ENCODE data around the gene SUPT4H1.
A peak's percentile ranks its signal among the peaks of the same experiment; 100 is the strongest.
"Not testable (repeated sequence)": the region's sequence is repeated elsewhere in the genome, so short reads cannot be mapped to it uniquely, and the experiment has no call there.

Gene SUPT4H1

DNA sequence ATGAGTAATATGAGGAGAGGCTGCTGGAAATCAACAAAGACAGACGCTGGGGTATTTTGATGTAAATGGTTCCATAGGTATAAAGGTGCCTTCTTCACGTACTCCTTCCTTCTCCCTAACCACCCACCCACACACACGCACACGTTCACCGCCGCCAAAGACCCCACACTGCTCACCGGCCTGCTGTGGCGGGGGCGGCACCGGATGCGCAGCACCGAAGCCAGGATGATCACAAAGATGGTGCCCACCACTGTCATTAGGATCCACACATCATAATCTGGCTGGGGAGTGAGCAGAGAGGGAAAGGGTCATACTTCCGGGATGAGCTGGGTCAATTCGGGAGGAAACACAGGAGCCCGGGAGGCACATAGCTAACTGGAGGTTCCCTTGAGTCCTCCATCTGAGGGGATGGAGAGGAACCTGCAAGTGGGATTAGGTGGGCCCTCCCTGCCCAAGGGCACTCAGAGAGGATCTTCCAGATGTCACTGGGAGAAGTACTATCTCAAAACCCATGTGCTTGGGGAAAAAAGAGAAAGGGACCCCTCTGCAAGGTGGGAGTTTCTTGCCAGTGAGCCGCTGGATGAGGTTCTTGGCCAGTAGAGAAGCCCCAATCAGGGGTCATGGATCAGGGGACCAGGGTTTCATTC, 10.5 kb upstream of the SUPT4H1 start:
- DNase-seq = no peak

DNA sequence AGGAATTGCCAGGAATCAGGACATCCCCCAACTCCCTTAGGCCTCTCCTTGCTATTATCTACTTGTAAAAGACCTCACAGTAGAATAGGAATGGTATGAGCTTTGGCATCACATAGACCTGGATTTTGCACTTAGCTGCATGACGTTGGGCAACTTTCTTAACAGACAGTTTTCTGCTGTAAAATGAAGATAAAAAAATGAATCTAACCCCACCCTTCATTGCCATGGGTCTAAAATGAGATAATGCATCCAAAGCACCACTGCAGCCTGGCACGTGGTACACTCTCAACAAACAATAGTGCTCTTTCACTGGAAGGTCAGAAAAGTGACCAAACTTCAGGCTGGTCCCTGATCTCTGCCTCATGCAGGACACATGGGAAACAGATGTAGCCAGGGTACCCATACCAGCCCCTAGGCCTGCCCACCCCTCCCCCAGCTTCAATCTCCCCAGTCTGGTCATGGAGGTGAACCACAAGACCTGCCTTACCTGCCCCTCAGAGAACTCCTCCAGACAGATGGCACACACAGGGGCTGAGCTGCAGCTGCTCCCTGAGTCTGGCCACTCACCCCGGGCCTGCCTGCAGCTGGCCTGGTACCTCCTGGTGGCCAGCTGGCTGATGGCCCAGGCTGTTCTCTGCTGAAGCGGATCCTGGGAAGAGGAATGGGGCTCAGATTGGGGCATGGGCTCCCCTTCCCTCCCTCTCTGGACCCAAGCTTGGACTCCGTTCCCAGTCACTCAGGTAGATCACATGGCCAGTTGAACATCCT, 8.5 kb upstream of the SUPT4H1 start:
- DNase-seq = no peak

DNA sequence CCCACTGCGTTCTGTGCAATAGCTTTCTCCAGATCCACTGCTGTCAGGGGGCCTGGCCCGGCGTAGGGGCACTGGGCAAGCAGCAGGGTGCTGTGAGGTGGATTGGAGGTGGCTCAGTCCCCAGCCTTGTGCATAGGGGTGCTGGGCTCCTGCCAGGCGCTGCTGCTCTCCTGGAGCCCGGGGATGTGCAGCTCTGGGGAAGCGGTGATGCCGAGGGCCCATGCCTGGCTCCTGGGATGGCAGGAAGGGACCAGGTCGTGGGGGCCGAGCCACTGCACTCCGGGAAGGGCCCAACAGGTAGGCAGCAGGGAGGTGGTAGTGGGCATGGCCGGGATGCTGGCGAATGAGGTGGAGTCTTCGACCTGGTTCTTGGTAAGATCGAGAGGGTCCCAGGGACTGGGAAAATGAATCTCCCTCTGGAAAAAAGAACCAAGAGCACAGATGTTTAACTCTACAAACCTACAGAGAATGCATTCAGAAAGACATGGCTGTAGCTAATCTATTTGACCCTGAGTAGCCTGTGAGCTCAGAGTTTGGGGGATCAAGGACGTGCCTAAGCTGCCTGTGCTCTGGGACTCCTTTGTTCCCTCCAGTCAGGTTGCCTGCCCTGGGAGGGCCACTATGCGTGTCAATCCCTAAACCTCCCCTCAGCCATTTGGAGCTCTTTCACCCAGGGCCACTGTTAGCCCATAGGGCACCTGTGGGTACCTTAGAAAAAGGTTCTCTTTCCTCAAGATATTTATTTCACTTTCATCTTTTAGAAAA, 6.6 kb upstream of the SUPT4H1 start:
- no peak for DNase-seq

DNA sequence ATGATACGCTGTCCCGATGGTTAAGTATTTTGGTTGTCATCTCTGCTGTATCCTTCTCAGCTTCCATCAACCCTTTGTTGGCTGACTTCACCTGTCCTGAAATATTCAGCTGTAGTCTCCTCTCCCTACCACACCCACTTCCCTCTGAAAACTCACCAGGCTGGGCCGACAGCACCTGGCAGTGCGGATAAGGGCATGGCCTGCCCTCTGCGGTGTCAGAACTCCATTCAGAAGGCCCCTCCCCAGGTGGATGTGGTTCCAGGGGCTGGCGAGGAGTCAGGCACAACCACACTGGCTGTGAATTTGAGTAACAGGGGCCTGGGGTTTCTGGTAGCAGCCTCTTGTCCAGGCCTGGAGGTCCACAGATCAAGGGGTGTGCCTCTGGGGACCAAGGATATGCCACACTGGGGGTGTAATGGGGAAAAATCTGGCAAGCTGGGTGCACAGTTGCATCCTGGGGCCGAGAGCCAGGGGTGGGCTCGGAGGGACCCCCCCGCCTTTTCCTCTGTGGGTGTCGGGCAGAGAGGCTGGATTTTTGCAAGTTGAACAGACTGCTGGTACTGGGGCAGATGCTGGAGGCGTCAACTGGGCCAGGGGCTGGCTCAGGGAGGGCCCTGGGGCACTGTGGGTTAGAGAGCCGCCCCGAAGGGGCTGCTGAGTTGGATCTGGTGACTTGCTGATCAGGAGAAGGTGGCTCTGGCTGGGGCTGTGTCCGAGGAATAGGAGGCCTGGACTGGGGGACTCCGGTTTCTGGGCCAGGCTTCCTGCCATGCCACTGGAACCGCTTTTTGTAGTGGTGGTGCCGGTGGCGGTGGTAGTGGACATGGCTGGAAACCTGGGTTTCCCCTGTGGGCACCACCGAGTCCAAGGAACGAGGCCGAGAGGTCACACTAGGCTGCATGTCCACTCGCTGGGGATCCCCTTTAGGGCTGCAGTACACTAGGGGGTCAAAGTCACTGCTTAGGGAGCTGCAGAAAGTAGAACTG, 5.6 kb upstream of the SUPT4H1 start:
- DNase-seq = no peak

DNA sequence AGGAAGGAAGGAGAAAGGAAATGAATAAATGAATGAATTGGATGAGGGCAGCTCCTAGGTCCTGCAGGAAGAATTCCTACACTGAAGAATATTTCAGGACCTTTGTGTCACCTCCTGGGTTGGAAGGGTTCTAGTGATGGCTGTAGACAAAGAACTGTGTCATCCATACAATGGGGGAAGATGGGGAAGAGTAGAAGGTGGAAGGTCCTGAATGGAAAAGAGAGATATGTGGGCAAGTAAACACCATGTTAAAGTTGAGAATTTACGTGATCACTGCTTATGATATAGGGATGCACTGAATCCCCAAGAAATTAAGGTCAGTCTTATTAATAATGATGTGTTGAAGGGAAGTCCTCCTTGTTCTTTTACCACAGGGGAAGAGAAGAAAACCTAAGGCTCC, 4.2 kb upstream of the SUPT4H1 start:
- DNase-seq = no peak

DNA sequence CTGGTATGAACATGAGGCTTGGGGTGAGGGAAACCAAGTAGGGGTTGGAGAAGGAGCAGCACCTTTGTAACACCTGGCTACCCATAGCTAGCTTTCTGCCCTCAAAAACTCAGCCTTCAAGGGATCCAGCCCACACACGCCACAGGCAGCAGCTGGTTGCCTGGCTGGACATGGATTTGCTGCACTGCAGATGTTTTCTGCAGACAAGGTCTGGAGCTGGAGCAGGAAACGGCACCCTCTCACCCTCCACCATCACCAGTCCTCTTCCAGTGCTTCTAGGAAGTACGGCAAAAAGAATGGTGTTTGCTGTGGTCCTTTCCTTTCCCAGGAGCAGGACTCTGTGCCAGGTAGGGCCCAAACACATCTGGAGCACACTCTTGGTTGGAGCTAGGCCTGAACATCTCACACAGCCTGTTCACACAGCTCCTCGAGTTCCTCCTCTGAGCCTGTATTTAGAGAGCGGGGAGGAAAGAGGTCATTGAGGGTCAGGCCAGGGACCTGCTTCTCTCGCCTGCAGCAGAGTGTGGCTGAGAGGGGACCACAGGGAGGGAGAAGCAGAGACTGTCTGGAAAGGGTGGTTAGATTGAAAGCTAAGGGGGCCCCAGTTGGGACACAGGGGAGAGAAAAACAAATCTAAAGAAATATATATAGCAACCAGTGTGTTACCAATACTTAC, 2.7 kb upstream of the SUPT4H1 start:
- no peak for DNase-seq

DNA sequence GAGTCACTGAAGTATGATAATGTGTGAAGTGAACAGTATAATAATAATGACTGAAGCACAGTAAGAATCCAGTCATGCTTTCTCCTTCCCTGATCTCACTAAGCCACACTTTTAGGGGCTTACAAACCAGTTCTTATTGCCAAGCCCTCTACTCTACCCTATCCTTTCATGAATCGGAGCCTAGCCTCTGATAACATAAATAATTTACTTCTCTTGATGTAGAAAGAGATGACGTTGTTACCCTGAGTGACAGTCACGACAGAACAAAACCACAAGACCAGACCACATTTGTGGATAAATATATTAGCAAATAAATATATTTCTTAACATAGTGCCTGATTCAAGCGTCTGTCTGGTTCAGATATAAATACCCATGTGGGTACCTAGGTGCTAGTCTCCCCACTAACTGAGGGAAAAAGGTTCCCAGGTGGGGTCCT, 1.4 kb upstream of the SUPT4H1 start:
- no peak for DNase-seq

- peak in 1 of 2 experiments; percentile 25 for DNase-seq
These were observed 791 bp upstream of the SUPT4H1 start for GRCh38 chr17:58352596-58353388.

GRCh38 chr17:58351182-58351581, 819 bp downstream of the SUPT4H1 start:
- no peak for DNase-seq

- no peak for DNase-seq
These were observed 4.0 kb downstream of the SUPT4H1 start for GRCh38 chr17:58348038-58348437.

DNA sequence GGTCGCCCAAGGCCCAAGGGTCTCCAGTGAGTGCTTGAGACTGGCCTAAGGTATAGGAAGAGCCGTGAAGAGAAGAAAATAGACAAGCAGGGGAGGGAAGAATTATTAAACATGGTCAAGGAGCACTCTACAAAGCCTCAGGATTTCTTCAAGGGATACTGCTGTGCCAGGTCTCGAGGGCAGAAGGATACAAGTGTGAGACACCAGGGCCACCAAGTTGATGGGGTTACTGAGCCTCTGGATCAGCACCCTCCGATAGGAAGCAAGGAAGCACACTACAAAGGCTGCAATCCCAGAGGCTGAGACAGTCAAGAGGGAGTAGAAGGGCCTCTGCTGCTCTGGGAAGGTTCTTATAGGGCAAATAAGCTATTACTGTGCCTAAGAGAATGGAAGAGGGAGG, 6.5 kb downstream of the SUPT4H1 start:
- no peak for DNase-seq

DNA sequence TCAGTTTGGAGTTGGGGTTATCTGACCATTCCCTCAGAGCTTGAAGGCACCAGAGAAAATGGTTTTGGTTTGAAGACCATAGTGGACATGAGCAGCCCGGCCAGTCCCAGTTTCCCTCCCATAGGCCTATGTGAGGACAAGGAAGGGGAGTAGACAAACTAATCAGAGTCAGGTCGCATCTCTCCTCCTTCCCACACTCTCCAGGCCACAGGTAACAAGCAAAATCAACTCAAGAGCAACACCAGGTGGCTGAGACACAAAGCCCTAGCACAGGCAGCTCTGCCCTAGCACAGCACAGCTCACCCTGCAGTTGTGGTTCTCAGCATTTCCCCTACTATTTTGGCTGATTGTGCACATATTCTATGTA, 7.2 kb downstream of the SUPT4H1 start:
- no peak for DNase-seq

DNA sequence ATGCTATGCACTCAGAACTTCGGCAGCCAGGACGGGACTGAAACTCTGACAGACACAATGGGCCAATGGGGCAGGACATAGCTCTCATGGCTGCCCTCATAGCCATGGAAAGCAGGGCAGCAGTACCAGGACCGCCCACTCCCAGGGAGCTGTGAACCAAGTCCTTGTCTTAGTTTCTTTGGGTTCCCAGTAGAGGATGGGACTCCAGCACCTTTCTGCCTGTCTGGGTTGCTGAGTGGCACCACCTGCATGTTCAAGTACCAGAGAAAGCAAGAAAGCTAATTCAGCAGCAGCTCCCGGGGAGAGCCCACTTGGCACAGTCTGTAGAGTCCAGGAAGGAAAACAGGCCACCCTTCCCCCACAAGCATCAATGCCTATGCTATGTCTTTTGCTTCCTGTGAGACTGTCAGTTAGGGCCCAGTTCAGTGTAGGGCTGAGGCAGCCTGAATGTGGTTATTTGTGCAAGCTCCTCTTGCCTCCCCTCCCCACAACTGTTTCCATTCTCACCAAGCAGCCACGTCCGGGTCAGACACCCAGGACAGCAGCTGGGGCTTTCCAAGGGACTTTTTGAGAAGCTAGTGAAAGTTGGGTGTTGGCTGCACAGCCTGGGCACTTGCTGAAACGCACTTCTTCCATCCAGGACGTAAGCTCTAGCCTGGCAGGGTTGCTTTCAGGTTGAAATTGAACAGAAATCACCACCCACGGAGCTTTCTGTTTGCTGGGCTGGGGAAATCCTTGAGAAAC, 7.8 kb downstream of the SUPT4H1 start:
- no peak for DNase-seq

DNA sequence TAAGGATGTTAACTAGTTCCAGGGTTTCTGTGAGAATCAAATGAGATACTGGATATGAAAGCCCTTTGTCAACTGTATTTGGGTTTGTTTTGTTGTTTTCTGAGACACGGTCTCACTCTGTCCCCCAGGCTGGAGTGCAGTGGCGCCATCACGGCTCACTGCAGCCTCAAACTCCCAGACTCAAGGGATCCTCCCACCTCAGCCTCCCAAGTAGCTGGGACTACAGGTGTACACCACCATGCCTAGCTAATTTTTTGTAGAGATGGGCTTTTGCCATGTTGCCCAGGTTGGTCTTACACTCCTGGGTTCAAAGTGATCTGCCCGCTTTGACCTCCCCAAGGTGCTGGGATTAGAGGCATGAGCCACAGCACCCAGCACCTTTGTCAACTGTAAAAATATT, 8.9 kb downstream of the SUPT4H1 start:
- DNase-seq = no peak

DNA sequence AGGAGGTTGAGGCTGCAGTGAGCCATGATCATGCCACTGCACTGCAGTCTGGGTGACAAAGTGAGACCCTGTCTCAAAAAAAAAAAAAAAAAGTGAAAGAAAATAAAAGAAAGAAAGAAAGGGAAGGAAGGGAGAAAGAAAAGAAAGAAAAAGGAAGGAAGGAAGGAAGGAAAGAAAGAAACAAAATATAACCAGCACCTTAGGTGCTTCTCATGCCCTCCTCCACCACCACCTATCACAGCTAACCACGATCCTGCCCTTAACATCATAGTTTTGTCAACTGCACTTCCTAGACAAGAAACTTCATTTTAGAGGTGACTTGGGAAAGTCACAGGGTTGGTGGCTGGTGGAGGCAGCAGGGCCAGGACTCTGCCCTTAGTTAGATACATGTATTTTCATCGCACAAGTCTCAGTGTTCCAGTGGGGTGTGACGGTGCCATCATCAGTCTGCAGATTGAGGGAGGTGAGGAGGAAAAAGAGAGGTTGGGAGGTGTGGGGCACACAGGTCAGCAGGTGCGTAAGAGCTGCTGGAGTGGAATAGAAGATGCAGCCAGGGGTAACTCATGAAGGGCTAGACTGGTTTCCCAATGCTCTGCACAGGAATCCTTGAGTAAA, 10.0 kb downstream of the SUPT4H1 start:
- no peak for DNase-seq

DNA sequence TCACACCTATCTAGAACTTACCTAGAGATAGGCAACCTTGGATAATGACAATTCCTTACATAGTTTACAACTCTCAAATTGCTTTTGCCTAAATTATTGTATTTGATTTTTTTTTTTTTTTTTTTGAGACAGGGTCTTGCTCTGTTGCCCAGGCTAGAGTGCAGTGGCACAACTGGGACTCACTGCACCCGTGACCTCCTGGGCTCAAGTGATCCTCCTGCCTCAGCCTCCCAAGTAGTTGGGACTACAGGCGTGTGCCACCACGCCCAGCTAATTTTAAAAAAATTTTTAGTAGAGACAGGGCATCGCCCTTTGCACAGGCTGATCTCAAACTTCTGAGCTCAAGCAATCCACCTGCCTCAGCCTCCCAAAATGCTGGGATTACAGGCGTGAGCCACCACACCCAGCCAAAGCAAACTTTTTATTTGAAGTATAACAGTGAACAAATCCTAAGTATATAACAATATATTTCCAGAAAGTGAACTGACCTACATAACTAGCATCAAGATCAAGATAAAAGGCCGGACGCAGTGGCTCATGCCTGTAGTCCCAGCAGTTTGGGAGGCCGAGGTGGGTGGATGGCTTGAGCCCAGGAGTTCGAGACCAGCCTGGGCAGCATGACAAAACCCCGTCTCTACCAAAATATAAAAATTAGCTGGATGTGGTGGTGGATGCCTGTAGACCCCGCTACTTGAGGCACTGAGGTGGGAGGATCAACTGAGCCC, 10.7 kb downstream of the SUPT4H1 start:
- DNase-seq = not testable (repeated sequence)

DNA sequence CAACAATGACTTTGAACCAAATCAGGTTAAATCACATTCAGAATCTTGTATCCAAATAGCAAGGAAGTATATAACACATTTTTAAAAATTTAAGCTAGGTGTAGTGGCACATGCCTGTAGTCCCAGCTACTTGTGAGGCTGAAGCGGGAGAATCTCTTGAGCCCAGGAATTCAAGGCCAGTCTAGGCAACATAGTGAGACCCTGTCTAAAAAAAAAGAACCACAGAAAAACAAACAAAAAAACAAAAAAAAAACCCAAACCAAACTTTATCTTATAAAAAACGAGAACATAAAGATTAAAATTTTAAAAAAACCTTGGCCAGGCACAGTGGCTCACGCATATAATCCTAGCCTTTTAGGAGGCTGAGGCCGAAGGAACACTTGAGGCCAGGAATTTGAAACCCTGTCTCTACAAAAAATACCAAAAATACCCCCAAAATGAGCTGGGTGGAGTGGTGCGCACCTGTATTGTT, 11.6 kb downstream of the SUPT4H1 start:
- no peak for DNase-seq

- DNase-seq = no peak
These were observed 12.1 kb downstream of the SUPT4H1 start for GRCh38 chr17:58339755-58340404.
